ENCODE data around the gene PLXNA2. TPM values are rescaled to one million over a fixed set of nuclear protein-coding genes. Genes with fewer than 3 reads are reported as not detected.

Gene PLXNA2
- total RNA-seq, 1 experiment from 2014 or later, result 10.2 TPM

DNA sequence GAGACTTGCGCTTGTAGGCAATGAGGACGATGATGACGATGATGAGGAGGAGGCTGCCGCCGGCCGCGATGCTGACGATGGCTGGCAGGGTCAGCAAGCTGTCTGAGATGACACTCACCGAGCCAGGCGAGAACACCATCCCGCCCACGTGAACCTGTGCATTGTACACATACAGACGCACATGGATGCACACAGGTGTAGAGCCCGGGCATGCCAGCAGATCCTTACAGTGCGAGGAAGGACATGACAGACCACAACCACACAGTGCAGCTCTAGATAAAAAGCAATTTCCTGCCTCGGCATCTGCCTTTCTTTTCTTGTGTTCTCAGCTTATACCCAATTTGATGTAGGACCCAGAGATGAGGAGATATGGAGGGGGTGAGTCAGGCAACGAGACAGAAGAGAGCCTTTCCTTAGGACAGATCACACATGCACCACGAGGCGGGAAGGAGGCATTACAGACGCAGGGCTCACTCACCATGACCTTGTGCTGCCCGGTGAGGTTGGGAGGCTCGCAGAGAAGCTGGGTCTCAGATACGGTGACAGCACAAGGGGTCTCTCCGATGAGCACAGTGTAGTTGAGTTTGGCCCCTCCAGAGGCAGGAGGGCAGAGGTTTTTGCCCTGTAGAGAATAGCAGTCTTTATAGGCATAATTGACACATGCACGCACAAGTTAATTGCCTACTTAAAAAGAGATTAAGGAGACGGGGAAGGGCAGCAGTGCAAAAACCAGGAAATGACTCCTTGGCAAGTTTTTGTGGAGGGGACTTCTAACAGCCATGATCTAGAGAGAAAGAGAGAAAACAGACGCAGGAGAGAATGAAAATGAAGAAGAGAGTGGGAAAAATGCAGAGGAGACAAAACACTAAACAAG lies 199.4 kb downstream of the PLXNA2 start:
- peaks cover 10% of the 10 kb centered on the region; the same call in 1 of the 2 replicates for H3F3A ChIP-seq (ENCODE audit: insufficient read depth, low read depth)
- peaks cover 31% of the 10 kb centered on the region for H3K4me1 ChIP-seq (replicated peaks; ENCODE audit: insufficient read depth)
- no peaks in the 10 kb centered on the region for H3K9me2 ChIP-seq (ENCODE audit: insufficient read depth)
- no TSS peak for BruUV-seq (replicated peaks)
- H3K4me2 ChIP-seq, result no peak overlapping the region
- no peaks in the 10 kb centered on the region for H3K9me3 ChIP-seq (ENCODE audit: insufficient read depth, low read depth)
- no peak for DNase-seq
- no peak overlapping the region for H2AFZ ChIP-seq
- TF ChIP-seq, protein P1, sequence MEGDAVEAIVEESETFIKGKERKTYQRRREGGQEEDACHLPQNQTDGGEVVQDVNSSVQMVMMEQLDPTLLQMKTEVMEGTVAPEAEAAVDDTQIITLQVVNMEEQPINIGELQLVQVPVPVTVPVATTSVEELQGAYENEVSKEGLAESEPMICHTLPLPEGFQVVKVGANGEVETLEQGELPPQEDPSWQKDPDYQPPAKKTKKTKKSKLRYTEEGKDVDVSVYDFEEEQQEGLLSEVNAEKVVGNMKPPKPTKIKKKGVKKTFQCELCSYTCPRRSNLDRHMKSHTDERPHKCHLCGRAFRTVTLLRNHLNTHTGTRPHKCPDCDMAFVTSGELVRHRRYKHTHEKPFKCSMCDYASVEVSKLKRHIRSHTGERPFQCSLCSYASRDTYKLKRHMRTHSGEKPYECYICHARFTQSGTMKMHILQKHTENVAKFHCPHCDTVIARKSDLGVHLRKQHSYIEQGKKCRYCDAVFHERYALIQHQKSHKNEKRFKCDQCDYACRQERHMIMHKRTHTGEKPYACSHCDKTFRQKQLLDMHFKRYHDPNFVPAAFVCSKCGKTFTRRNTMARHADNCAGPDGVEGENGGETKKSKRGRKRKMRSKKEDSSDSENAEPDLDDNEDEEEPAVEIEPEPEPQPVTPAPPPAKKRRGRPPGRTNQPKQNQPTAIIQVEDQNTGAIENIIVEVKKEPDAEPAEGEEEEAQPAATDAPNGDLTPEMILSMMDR (conservative IDR thresholded peaks at IDR 0.05), result no peak
- no peak overlapping the region for H3K4me3 ChIP-seq
- no peaks in the 10 kb centered on the region for H3K27me3 ChIP-seq (ENCODE audit: insufficient read depth, low read depth)
- no peaks in the 10 kb centered on the region for H3K36me3 ChIP-seq (ENCODE audit: low read depth)
- intact Hi-C loops (cut with micrococcal nuclease; ENCODE audit: unreplicated experiment), result loop anchor here (5.0 kb wide), 1 partner anchor 87 kb away; no protein-coding TSS in a partner anchor
- CTCF ChIA-PET, result no interaction called here
- no peak overlapping the region for H3K27ac ChIP-seq
- POLR2A ChIA-PET (ENCODE audit: unreplicated experiment), result no interaction called here
- no peaks in the 10 kb centered on the region for H3K79me2 ChIP-seq (ENCODE audit: low read depth)
- H4K20me1 ChIP-seq (ENCODE audit: insufficient read depth), result no peaks in the 10 kb centered on the region

DNA sequence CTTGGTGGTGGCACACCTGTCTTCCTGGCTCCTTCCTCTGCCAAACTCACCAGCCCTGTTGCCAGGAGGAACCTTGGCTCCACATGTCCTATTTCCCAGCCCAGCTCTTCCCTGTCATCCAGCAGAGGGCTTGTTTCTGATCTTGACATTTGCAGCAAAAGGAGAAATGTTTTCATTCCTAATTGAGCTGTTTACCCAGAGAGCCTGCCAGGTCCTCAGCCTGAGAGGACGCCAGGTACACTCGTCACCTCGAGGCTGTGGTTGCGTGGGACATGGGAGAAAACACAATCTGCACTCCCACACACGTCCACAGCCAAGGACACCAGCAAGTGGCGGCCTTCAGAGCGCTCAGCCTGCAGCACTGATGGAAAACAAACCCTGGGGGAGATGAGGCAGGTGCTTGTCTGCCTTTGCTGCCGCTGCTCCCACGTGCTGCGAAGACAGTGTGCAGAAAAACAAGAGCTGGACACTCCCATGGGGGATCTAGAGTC lies 200.4 kb downstream of the PLXNA2 start:
- H3K4me1 ChIP-seq (replicated peaks; ENCODE audit: insufficient read depth), result peaks cover 20% of the 10 kb centered on the region
- no peaks in the 10 kb centered on the region for H3K36me3 ChIP-seq (ENCODE audit: low read depth)
- DNase-seq, result no peak
- H3K4me3 ChIP-seq, result no peak overlapping the region
- H3K79me2 ChIP-seq (ENCODE audit: low read depth), result no peaks in the 10 kb centered on the region
- H3F3A ChIP-seq (ENCODE audit: insufficient read depth, low read depth), result no peaks in the 10 kb centered on the region; the same call in 1 of the 2 replicates
- no peak overlapping the region for H2AFZ ChIP-seq
- TF ChIP-seq, protein P1 (conservative IDR thresholded peaks at IDR 0.05), result no peak
- no peak for TF ChIP-seq EZH2 (IDR thresholded peaks at IDR 0.05; ENCODE audit: low read depth)
- intact Hi-C loops (cut with micrococcal nuclease; ENCODE audit: unreplicated experiment), result no loop called here
- ChIA-PET CTCF (no interaction called here), POLR2A (ENCODE audit: unreplicated experiment) (no interaction called here)
- no peak overlapping the region for H3K27ac ChIP-seq
- H3K27me3 ChIP-seq (ENCODE audit: insufficient read depth, low read depth), result no peaks in the 10 kb centered on the region
- H3K9me2 ChIP-seq (ENCODE audit: insufficient read depth), result no peaks in the 10 kb centered on the region
- no peak overlapping the region for H3K4me2 ChIP-seq
- no peaks in the 10 kb centered on the region for H4K20me1 ChIP-seq (ENCODE audit: insufficient read depth)
- BruUV-seq (replicated peaks), result no TSS peak
- H3K9me3 ChIP-seq (ENCODE audit: insufficient read depth, low read depth), result no peaks in the 10 kb centered on the region

DNA sequence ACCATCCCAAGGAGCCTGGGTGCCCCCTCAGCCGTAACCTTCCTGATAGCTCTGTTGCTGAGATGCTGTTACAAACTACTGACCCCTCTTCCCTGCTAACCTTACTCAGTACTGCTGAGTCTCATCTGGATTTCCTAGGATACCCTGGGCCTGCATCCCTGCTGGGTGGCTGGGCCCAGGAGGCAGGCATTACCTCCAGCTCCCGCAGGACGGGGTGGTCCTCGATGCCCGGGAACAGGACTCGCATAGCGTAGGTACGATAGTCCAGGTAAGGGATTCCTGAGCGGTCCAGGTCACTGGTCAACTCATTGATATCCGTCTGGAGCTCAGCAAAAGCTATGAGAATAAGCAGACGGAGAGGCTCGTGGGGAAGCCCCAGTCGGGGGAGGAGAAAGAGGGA lies 201.3 kb downstream of the PLXNA2 start:
- ChIA-PET CTCF (no interaction called here), POLR2A (ENCODE audit: unreplicated experiment) (no interaction called here)
- TF ChIP-seq EZH2 (IDR thresholded peaks at IDR 0.05; ENCODE audit: low read depth), result no peak
- TF ChIP-seq, protein P1 (conservative IDR thresholded peaks at IDR 0.05), result no peak
- H3K79me2 ChIP-seq (ENCODE audit: low read depth), result no peaks in the 10 kb centered on the region
- no TSS peak for BruUV-seq (replicated peaks)
- intact Hi-C loops (cut with micrococcal nuclease; ENCODE audit: unreplicated experiment), result no loop called here
- H2AFZ ChIP-seq, result no peak overlapping the region
- H4K20me1 ChIP-seq (ENCODE audit: insufficient read depth), result no peaks in the 10 kb centered on the region
- H3K4me2 ChIP-seq, result no peak overlapping the region
- no peak overlapping the region for H3K4me3 ChIP-seq
- H3K9me3 ChIP-seq (ENCODE audit: insufficient read depth, low read depth), result no peaks in the 10 kb centered on the region
- no peaks in the 10 kb centered on the region for H3K36me3 ChIP-seq (ENCODE audit: low read depth)
- H3K4me1 ChIP-seq (replicated peaks; ENCODE audit: insufficient read depth), result peaks cover 11% of the 10 kb centered on the region
- H3F3A ChIP-seq (ENCODE audit: insufficient read depth, low read depth), result no peaks in the 10 kb centered on the region
- H3K27ac ChIP-seq, result no peak overlapping the region
- H3K9me2 ChIP-seq (ENCODE audit: insufficient read depth), result no peaks in the 10 kb centered on the region
- no peaks in the 10 kb centered on the region for H3K27me3 ChIP-seq (ENCODE audit: insufficient read depth, low read depth)
- DNase-seq, result no peak

All from PC-9 (cell line).